GM12878 (cell line): ENCODE measurements around the gene CDH4. TPM values are rescaled to one million over a fixed set of nuclear protein-coding genes. Genes with fewer than 3 reads are reported as not detected.

ENCODE experiments used
- ATAC-seq: fragments of 200-7000 bp; cut with Tn5 transposase; 3 replicates; pipeline ENCODE4 v1.9.1; 2020; ENCODE audit warnings: mild to moderate bottlenecking, moderate library complexity
- BruUV-seq: library from RNA; stranded (reverse); fragments of 400-500 nt; replicated peaks from 2 replicates; lab custom pipeline; 2021; lab: Mats Ljungman, UMichigan
- CTCF ChIA-PET: fragments of 300-600 bp; sonication (Branson Sonifier 250); formaldehyde crosslinking; extraction: SDS; loops from one replicate; lab custom pipeline; 2021; ENCODE audit warnings: inconsistent platforms; lab: Yijun Ruan, JAX
- POLR2A ChIA-PET: fragments of 350-600 bp; formaldehyde crosslinking; extraction: SDS; loops from one replicate; lab custom pipeline; 2021; ENCODE audit warnings: inconsistent platforms; lab: Charles Lee
- RAD21 ChIA-PET: fragments of 300-600 bp; sonication (Branson Sonifier 250); formaldehyde crosslinking; loops from one replicate; lab custom pipeline; 2023; ENCODE audit warnings: antibody characterized with exemption; ENCODE audit not compliant: unreplicated experiment; lab: Charles Lee
- SMC1A ChIA-PET: fragments of 300-600 bp; sonication (Branson Sonifier 250); formaldehyde crosslinking; loops from one replicate; lab custom pipeline; 2023; ENCODE audit not compliant: unreplicated experiment, uncharacterized antibody; lab: Charles Lee
- DNase-seq: peaks from one replicate; pipeline ENCODE4 v3.0.0-alpha.2; 2011; ENCODE audit warnings: low read depth, low spot score
- FAIRE-seq: peaks from 3 replicates; lab custom pipeline; 2011; peaks lifted over from hg19 to GRCh38; lab: Jason Lieb, UNC
- H2AFZ ChIP-seq: 2 replicates; pipeline ENCODE4 v1.6.0; 2011; ENCODE audit warnings: low read depth, low read length, control low read depth; ENCODE audit not compliant: control insufficient read depth
- H3K27ac ChIP-seq: 2 replicates; pipeline ENCODE4 v1.5.1; 2011; ENCODE audit warnings: control low read depth; ENCODE audit not compliant: control insufficient read depth, insufficient read depth
- H3K27me3 ChIP-seq, 2 experiments: replicated peaks in 1 of 2; 2 replicates each; pipeline versions ENCODE4 v1.6.0 to v1.6.1; 2011; ENCODE audit warnings: low read length in 1 of 2; ENCODE audit not compliant: control insufficient read depth in 2 of 2, insufficient read depth in 2 of 2
- H3K36me3 ChIP-seq, 2 experiments: 2 replicates each; pipeline ENCODE4 v1.5.1; 2011; ENCODE audit warnings: low read length in 1 of 2; ENCODE audit not compliant: control insufficient read depth in 2 of 2, insufficient read depth in 2 of 2
- H3K4me1 ChIP-seq: 2 replicates; pipeline ENCODE4 v1.6.1; 2011; ENCODE audit warnings: mild to moderate bottlenecking, low read length, moderate library complexity, mixed read lengths; ENCODE audit not compliant: control insufficient read depth, insufficient read depth
- H3K4me2 ChIP-seq: 2 replicates; pipeline ENCODE4 v1.6.0; 2011; ENCODE audit warnings: control low read depth; ENCODE audit not compliant: control insufficient read depth, insufficient read depth
- H3K4me3 ChIP-seq: fragments of 200-600 bp; sonication (generic); 2 replicates; pipeline ENCODE4 v1.5.1; 2016
- H3K79me2 ChIP-seq: 2 replicates; pipeline ENCODE4 v1.6.0; 2011; ENCODE audit warnings: low read length; ENCODE audit not compliant: control insufficient read depth, insufficient read depth
- H3K9ac ChIP-seq: 2 replicates; pipeline ENCODE4 v1.8.0; 2011; ENCODE audit warnings: low read length, control low read depth, mixed read lengths; ENCODE audit not compliant: control insufficient read depth, insufficient read depth
- H3K9me3 ChIP-seq: replicated peaks from 3 replicates; pipeline ENCODE4 v1.5.1; 2011; ENCODE audit warnings: mild to moderate bottlenecking, low read length; ENCODE audit not compliant: control insufficient read depth, insufficient read depth
- H4K20me1 ChIP-seq: 2 replicates; pipeline ENCODE4 v1.6.0; 2011; ENCODE audit not compliant: control insufficient read depth, insufficient read depth
- CHD2 ChIP-seq: IDR thresholded peaks from 2 replicates; pipeline ENCODE4 v1.6.1; 2011; ENCODE audit warnings: low read depth, low read length, improper control_type of control experiment, borderline replicate concordance
- ETV6 ChIP-seq, 2 experiments: fragments of 450-650 bp in 1 of 2; IDR thresholded peaks in 1 of 2; conservative IDR thresholded peaks in 1 of 2; 2 replicates each; pipeline ENCODE4 v1.6.1; 2014; ENCODE audit warnings: antibody characterized with exemption in 1 of 2, borderline replicate concordance in 1 of 2, low read depth in 1 of 2, mild to moderate bottlenecking in 1 of 2, moderate library complexity in 1 of 2
- IRF3 ChIP-seq: fragments of 450-650 bp; IDR thresholded peaks from 2 replicates; pipeline ENCODE4 v1.6.1; 2014; ENCODE audit warnings: mild to moderate bottlenecking
- MYC ChIP-seq: IDR thresholded peaks from 2 replicates; pipeline ENCODE4 v1.6.1; 2011; ENCODE audit warnings: mild to moderate bottlenecking, low read length, moderate library complexity, inconsistent platforms; ENCODE audit not compliant: insufficient read depth, insufficient replicate concordance, insufficient read length, severe bottlenecking
- PAX8 ChIP-seq: fragments of 450-650 bp; IDR thresholded peaks from 2 replicates; pipeline ENCODE4 v1.6.1; 2017; ENCODE audit warnings: mild to moderate bottlenecking, moderate library complexity
- SRF ChIP-seq, 2 experiments: IDR thresholded peaks; 2 replicates each; pipeline ENCODE4 v1.6.1; 2011; ENCODE audit warnings: low read depth in 2 of 2, low read length in 2 of 2, mild to moderate bottlenecking in 1 of 2, moderate library complexity in 1 of 2
- TBL1XR1 ChIP-seq: IDR thresholded peaks from 2 replicates; pipeline ENCODE4 v1.6.1; 2012; ENCODE audit warnings: low read depth, low read length, improper control_type of control experiment
- TCF12 ChIP-seq: IDR thresholded peaks from 2 replicates; pipeline ENCODE4 v1.6.1; 2011; ENCODE audit warnings: low read depth, mild to moderate bottlenecking, low read length
- ZNF384 ChIP-seq: IDR thresholded peaks from 2 replicates; pipeline ENCODE4 v1.6.1; 2012; ENCODE audit warnings: low read depth, mild to moderate bottlenecking, low read length, improper control_type of control experiment, borderline replicate concordance
- WGBS: methylation state at CpG from one replicate; pipeline ENCODE4 v1.1.6; 2016; ENCODE audit warnings: low lambda C conversion rate; ENCODE audit not compliant: insufficient replicate concordance, insufficient coverage; ENCODE audit errors: missing lambda C conversion rate; 5-methylcytosine and 5-hydroxymethylcytosine counted together
- in situ Hi-C: fragments of 300-500 bp; cut with MboI; formaldehyde crosslinking; loops from 9 replicates; pipeline ENCODE4 v1.14.3; 2018; ENCODE audit warnings: mixed read lengths
- intact Hi-C: fragments of 100-400 bp; cut with micrococcal nuclease; formaldehyde crosslinking; loops from one replicate; pipeline ENCODE4 v1.14.2; 2022; ENCODE audit not compliant: unreplicated experiment
- polyA plus RNA-seq, 11 experiments: library from polyadenylated mRNA; depleted of rRNA in 4 of 11; unstranded in 6 of 11; stranded (reverse) in 5 of 11; fragments of >200 nt; fragmentation: Nextera tagmentation in 4 of 11; fragmentation: Illumina TruSeq in 1 of 11; extraction: Ambion mirVana in 4 of 11; extraction: Trizol in 1 of 11; gene quantifications; 1 replicate in 1 of 11; 2 replicates in 10 of 11; pipeline versions ENCODE4 v1.2.1 to v1.2.3, GENCODE V29; 2011 to 2016; ENCODE audit warnings: inconsistent platforms in 2 of 11, missing spikeins in 2 of 11, low read depth in 1 of 11
- total RNA-seq, 4 experiments: library from RNA; depleted of rRNA in 3 of 4; stranded (reverse); fragments of >200 nt in 3 of 4; fragmentation: Illumina TruSeq in 1 of 4; extraction: Trizol in 1 of 4; gene quantifications; 2 replicates each; pipeline versions ENCODE4 v1.2.1 to v1.2.3, GENCODE V29; 2013 to 2021

CDH4 gene
- total and polyA plus RNA-seq, 10 of the 15 experiments (the other 5 are each of a cell fraction or from before 2014, with no cell fraction given) = not detected

GRCh38 chr20:61424011-61424627 lies 172.1 kb downstream of the CDH4 start:
- Histone ChIP-seq H3K4me1 (no peaks in the 10 kb centered on the region), H3K4me2 (no peak overlapping the region), H3K27me3 (no peaks in the 10 kb centered on the region), H3K9me3 (no peaks in the 10 kb centered on the region; the same call in 2 of the 3 replicates), H3K9ac (no peak overlapping the region), H3K27ac (no peak overlapping the region), H3K4me3 (no peak overlapping the region), H3K79me2 (no peaks in the 10 kb centered on the region), H4K20me1 (no peaks in the 10 kb centered on the region), H3K36me3 (no peaks in the 10 kb centered on the region), H2AFZ (no peak overlapping the region)
- SMC1A ChIA-PET = no interaction called here
- FAIRE-seq (no peak), DNase-seq (no peak), ATAC-seq (no peak)
- intact Hi-C loops = no loop called here
- in situ Hi-C loops = no loop called here
- CTCF ChIA-PET = no interaction called here
- TF ChIP-seq TCF12 = no peak
- TF ChIP-seq ZNF384 = no peak
- no peak for TF ChIP-seq ETV6 (conservative IDR thresholded peaks at IDR 0.05 in 1 of 2, IDR thresholded peaks at IDR 0.05 in 1 of 2; ENCODE audit: borderline replicate concordance in 1 of 2, low read depth in 1 of 2)
- TF ChIP-seq SRF (IDR thresholded peaks at IDR 0.05; ENCODE audit: low read depth in 2 of 2, low read length in 2 of 2) = no peak
- no peak for TF ChIP-seq IRF3
- no peak for TF ChIP-seq CHD2
- no peak for TF ChIP-seq MYC
- no peak for TF ChIP-seq TBL1XR1
- TF ChIP-seq PAX8 = no peak
- 19% methylated on average over 4 of the region's 4 CpGs for WGBS
- POLR2A ChIA-PET = no interaction called here
- BruUV-seq = no TSS peak
- RAD21 ChIA-PET = no interaction called here
